Activated CD4-positive, CD25-positive, alpha-beta regulatory T cell treated with anti-CD3 and anti-CD28 coated beads, Interleukin-2, amount 50 U/mL, for 72 hours (primary cell): ENCODE results near the gene CDAN1.

ENCODE experiments used
- DNase-seq: peaks from one replicate; pipeline ENCODE4 v3.0.0; 2021

CDAN1 gene

DNA sequence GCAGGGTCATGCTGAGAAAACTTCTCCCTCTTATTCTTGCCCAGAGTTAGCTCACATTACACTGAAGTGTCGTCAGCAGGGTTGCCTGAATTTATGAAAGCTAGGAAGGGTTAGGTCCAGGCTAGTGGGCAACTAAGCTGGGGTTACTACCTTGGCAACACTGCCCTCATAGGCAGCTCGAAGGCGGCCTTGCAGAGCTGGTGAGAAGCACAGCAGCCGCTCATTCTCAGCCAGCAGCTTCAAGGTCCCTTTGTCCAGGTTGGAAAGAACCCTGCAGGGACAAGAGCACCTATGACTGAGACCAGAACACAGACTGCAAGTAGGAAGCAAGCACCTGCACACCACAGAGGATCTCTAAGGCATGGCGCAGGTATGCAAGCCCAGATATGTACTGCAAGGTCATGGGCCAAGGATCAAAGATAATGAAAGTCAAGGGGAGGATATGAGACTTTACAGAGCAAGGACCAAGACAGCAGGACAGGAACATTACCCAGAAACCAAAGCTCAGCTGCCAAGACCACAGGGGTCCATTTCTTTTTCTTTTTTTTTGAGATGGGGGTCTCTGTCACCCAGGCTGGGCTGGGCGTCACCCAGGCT, 2.8 kb downstream of the CDAN1 start:
- DNase-seq = no peak

DNA sequence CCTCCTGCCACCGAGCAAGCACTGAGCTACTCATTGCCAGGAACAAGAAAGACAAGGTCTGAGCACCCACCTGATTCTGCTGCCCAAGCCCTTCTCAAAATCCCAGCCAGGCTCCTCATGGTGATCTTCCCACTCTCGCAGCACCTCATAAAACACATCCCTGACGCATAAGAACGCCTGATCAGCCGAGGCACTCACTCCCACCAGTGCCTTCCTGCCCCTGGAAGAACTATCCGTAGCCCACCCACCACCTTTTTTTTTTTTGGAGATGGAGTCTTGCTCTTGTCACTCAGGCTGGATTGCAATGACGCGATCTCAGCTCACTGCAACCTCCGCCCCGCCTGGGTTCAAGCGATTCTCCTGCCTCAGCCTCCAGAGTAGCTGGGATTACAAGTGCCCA, 3.9 kb downstream of the CDAN1 start:
- DNase-seq = no peak

DNA sequence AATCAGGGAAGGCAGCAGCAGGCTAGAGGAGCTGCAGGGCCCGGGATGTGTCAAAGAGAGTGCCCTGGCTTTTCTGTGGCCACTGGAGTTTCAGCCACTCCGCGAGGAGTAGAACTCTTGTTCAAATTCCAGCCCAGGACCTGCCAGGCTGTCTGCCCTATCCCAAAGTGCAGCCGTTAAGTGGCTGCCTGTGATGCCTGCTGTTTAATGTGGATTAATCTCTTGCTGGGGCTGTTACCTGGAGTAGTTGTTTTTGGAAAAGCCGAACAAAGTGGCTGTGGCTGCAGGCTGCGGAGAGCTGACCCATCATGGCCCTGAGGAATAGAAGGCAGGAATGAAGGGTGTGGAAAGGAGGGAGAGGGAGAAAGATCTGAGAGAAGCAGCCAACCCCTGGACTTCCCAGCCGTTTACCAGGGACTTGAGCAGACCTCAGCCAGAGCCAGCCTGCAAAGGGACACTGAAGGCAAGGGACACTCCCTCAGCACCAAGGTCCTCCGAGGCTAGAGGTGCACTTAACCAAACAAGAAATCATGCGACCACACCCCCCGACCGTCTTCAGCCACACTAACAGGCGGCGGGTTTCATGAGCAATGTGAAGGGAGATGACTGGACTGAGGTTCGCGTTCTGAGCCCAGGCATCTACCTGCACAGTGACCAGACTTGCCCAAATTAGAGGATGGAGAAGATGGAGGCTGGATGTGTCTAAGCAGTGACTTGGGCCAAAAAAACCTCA, 4.7 kb downstream of the CDAN1 start:
- no peak for DNase-seq

DNA sequence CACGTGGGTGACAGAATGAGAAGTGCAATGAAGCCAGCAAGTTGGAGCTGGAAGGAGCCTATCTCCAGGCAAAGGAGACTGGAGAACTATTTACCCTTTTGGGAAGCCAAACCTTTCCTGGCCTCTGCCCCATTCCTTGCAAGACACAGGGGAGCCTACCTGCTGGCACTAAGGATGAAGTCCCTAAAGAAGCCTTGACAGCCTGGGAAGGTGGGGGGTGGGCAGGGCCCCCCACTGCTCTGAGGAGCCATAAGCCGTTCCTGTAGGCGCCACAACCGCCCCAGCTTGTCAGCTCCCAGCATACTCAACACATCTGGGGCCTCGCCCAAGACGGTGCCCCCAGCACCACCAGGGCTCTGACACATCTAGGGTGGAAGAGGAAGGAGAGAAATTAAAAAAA, 5.5 kb downstream of the CDAN1 start:
- DNase-seq = no peak

DNA sequence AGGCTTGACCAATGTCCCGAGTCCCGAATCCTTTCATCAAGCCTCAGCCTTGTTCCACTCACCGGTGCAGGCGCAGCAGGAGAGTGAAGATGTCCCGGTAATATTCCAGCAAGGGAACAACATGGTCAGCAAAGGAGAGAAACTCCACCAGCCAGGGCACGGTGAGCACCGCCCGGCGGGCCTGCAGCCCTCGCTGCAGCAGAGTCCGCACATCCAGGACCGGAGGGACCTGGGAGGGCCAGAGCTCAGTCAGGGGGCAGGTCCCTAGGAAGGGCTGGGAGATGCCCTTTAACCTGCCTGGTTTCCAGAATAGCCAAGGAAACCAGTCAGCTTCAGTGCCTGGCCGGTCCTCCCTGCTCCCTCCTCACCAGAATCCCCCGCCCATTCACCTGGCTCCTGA, 6.4 kb downstream of the CDAN1 start:
- DNase-seq = no peak

DNA sequence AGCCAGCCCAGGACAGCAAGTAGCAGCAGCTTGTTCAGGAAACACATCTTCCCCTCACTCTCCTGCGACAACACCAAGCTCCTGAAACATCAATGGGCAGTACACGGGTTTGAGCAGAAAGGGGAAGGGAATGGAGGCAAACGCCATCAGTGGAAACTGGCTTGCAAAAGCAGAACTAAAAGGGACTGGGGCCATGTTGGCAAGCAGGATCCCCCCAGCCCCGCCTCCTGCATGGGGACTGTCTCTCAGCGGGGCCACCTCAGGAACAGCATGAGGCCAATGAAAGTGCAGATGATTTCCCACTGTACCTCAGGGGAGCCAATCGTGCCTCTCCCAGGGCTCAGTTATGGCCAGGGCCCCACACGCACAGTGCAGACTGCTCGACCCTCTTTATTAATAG, 6.8 kb downstream of the CDAN1 start:
- DNase-seq = no peak

DNA sequence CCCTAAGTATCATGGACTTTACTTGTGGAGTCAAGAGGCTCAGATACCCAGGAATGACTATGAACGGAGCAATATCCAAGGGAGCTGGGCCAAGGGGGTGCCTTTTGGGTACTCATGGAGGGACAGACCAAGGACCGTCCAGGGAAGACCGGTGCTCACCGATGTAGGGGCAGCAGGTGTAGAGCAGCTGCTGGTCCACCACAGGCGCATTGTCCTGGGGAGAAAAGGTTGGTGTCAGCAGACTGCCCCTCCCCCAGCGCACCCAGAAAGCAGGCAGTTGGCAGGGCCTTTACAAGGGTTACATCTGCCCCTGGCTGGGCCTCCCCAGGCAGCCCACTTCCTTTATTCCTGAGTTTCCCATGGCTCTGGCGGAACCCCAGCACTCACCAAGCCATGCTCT, 7.5 kb downstream of the CDAN1 start:
- no peak for DNase-seq

DNA sequence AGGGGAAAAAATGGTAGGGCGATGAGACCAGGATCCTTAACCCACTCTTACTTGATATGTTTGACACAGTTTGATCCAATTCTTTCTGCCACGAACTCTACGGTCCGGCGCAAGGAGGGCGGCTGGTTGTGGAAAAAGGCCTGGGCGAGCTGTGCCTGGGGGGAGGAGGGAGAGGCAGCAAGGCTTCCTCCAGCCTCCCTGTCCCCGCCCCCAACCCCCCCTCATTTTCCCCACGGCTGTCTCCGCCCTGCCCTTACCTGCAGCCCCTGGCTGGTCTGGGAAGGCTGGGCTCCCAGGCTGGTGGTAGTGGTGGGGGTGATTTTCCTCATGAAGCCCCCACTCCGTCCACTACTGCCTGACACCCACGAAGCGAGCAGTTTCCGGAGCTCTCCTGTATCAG, 8.0 kb downstream of the CDAN1 start:
- DNase-seq = no peak

DNA sequence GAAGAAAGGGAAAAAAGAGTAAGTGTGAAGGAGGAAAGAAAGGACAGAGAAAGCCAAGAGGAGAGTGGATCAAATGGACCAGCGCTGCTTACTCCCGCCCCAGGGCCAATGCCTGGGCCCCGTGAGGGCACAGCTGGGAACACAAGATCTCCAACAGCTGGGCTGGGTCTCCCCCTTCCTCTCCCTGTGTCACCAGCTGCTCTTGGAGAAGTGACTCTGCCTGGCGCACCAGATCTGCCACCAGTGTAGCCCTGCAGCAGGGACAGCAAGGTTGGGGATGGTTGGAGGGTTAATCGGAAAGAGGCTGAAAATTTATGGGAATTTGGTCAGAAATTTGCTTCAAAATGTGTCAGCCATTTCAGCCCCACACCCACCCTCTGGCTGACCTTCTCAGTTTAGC, 8.4 kb downstream of the CDAN1 start:
- no peak for DNase-seq

DNA sequence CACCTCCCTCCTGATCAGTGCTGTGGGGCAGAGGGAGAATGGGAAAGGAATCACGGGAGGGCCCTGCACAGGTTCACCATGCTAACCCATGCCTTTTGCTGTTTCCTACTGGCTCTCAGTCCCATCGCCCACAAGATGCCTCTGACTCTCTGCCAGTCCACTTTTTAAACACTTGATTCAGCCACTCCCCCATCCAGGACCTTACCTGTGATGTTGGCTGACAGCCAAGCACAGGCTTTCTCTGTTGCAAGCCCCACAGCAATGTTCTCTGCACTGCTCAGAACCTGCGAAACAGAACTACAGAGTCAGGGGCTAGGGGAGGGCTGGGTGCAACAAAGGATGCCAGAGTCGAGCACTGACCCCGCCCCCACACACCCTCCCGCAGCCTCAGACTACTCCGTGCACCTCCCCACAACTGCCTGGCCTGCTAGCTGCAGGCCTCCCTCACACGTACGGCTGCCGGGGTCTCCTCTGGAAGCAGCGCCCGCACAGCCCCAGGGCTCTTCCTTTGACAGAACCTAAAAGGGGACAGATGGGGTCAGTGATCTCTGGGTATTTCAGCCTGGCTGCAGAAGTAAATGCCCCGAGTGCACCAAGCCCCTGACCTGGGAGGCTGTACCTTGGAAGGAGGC, 9.1 kb downstream of the CDAN1 start:
- no peak for DNase-seq

DNA sequence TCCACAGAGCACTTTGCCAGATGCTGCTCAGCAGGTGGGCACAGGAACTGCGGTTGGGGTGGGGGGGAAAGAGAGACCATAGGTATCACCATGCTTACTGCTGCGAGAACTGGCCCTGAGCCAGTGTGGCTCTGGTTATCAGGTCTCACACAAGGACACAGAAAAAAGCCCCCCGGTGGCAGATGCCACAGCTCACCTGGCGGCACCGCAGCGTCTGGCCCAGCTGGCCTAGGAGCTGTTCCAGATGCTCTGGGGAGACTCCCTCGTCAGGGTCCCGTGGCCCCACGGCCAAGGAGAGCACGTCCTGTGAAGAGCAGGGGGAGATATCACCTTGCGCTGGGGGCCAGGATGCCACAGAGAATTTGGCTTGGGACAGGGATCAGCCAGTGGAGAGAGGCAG, 10.8 kb downstream of the CDAN1 start:
- no peak for DNase-seq

DNA sequence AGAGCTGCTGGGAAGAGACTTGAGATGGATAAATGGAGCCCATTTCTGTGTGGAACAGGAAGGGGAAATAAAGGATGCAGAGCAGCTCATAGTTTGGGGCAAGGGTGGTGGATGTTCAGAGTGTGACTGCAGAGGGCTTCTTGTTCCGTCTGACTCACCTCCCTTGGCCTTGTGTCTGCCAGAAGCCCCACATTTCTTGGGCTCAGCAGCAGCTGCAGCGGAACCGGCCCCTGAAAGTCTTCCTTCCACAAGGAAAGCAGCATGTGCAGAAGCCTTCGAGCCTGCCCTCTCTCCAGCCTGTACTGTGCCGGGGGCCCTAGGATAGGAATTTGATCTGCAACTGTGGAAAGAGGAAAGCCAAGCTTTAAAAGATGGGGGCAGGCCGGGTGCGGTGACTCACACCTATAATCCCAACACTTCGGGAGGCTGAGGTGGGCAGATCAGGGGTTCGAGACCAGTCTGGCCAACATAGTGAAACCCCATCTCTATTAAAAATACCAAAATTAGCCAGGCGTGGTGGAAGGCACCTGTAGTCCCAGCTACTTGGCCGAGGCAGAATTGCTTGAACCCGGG, 11.5 kb downstream of the CDAN1 start:
- DNase-seq = no peak

DNA sequence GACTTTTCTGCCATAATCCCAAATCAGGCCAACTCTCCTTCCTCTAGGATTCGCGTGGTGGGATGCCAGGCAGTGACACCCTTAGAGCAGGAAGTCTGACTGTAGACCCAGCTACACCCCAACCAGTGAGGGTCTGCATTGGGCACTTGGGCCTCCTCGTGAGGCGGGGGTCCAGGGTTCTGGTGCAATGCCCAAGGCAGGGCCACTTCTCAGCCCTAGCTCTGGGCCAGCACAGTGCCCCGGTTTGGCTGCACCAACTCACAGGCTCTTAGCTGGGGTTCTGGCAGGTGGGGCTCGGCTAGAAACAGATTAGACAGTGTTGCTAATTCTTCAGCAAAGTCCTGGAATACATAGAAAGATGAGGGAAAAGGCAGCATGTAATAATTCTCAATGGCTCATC, 12.7 kb downstream of the CDAN1 start:
- no peak for DNase-seq

DNA sequence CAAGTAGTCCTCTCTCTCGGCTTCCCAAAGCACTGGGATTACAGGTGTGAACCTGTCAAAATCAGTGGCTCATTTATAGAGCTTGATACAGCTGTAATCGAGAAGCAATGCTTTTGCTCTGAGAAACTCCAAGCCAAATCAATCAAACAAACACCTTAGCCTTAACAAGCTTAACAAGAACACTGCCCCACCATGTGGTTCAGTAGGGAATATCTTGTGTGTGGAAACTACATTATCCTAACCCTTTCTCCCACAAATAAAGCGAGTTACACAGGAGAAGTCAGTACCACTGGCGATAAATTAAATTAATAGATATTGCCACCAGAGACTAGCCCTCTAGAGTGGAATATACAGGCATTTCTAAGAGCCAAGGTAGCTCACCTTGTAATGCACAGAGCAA, 13.9 kb downstream of the CDAN1 start:
- DNase-seq = no peak

DNA sequence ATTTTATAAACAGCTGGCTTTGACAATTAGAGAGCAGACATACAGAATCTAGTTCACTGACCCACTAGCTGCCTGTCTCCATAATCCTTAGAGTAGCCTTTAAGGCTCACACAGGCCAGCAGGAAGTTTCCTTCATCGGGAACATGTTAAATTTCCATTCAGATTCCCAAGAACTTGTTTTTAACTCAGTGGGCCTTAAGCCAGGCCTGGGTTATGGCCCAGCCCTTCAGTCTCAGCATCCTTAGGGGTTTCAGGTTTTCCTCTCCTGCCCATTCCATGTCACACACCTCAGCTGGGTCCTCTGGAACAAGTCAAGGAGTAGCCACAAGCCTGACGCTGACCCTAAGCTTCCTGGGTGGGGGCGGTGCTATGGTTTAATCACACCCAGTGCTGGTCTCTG, 15.0 kb downstream of the CDAN1 start:
- DNase-seq = no peak

DNA sequence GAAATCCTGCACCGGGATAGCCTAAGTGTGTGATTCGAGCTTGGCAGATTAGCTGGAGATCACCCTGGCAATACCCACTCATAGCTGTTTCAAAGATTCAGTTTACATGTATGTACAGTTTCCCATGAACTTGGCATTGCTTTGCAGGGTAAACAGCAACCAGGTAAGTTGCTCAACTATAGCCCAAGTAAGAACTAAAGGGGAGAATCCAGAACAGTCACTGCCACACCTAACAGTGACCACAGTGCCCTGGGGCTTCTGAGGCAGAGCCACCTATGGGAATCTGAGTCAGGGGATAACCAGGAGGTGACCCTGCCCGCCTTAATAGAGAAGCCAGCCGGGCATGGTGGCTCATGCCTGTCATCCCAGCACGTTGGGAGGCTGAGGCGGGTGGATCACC, 15.9 kb downstream of the CDAN1 start:
- no peak for DNase-seq

DNA sequence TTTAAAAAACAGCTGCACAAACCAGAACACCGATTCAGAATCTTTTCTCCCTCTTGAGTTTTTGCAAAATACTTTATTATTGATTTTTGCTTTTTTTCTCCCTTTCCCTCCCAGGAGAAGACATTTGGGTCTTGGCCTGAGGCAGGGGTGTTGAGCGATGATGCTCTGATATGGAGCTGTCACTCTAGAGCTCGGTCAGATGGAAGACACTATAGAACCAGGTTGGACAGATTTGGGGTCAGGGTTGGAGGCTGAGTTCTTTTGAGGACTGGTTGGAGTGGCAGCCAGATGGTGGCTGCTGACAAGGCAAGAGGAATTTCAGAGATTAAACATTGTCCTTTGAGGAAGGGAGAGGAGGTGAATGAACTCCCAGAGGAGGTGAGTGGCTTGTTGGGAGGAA, 16.9 kb downstream of the CDAN1 start:
- no peak for DNase-seq

DNA sequence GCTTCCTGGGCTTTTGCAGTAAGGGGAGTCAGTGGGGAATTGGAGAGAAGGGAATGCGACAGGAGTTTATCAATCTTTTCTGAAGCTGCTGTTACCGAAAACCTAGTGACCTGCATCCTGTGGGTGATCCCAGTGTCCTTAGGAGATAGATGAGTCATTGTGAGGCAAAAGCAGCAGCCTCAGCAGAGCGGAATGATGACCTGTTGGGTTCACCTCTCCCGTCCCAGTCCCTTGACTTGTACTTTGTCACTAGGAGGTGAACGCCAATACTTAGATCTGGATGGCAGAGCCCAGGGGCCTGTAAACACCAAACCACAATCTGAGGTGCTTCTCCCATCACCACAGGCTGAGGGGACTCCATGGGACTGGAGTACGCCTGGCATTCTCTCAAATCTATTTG, 17.9 kb downstream of the CDAN1 start:
- no peak for DNase-seq

DNA sequence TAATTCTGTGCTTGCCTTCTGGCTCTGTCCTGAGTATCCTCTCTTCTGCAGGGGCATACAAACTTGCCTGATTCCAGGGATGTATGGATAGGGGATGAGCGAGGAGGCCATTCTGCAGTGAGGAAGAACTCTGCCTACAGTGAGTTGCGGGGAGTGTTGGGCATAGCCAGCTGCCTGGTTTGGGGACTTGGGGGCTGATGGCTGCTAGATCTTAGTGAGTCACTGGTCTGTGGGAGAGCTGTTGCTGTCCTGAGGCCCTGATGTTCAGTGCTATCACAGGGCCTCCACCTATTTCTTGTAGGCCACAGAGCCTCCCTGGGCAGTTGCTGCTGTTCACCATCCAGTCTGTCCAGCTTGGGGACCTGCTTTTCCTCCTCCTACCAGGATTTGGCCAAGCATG, 20.3 kb downstream of the CDAN1 start:
- no peak for DNase-seq

DNA sequence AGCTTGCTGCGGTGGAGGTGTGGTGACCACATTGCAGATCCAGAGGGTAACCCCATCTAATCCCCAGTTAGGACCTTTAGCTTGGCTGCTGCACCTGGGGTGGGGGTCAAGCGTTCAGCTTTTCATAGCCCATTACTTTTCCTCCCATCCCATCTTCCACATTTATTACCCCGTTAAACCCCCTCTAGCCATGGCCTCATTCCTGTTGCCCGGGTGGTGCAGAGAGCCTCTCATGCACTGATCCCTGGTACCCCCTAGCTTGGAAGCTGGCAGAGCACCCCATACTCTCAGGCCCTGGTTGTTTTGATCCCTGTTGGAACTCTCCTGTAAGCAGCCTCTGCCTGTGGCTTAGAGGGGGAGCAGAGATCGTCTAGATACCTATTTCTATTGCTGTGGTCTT, 20.8 kb downstream of the CDAN1 start:
- no peak for DNase-seq

DNA sequence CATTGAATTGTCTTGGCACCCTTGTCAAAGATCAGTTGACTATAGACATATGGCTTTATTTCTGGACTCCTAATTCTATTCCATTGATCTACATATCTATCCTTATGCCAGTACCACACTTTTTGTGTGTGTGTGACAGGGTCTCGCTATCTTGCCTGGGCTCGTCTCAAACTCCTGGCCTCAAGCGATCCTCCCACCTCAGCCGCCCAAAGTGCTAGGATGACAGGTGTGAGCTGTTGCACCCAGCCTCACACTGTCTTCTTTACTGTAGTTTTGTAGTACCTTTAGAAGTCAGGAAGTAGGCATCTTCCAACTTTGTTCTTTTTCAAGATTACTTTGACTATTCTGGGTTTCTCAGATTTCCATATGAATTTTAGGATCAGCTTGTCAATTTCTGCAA, 24.3 kb downstream of the CDAN1 start:
- no peak for DNase-seq

DNA sequence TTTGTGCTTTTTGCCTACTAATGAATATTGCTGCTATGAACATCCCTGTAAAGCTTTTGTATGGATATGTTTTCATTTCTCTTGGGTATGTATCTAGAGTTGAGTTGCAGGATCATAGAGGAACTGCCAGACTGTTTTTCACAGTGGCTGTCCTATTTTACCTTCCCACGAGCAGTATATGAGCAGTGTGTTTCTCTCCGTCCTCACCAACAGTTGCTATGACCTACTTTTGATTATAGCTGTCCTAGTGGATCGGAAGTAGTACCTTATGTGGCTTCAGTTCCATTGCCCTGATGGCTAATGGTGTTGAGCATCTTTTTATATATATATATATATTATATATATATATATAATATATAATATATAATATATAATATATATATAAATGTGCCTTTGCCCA, 25.2 kb downstream of the CDAN1 start:
- DNase-seq = no peak

DNA sequence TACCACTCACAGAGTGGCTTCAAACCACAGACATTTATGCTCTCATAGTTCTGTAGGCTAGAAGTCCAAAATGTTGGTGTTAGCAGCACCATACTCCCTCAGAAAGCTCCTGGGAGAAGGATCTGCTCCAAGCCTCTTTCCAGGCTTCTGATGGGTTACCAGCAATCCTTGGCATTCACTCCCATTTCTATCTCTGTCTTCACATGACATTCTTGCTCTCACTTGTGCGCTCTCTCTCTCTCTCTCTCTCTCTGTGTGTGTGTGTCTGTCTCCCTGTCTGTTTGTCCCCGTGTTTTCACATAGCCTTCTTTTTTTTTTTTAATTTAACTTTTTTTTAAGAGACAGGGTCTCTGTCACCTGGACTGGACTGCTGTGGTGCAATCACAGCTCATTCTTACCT, 26.3 kb downstream of the CDAN1 start:
- no peak for DNase-seq

DNA sequence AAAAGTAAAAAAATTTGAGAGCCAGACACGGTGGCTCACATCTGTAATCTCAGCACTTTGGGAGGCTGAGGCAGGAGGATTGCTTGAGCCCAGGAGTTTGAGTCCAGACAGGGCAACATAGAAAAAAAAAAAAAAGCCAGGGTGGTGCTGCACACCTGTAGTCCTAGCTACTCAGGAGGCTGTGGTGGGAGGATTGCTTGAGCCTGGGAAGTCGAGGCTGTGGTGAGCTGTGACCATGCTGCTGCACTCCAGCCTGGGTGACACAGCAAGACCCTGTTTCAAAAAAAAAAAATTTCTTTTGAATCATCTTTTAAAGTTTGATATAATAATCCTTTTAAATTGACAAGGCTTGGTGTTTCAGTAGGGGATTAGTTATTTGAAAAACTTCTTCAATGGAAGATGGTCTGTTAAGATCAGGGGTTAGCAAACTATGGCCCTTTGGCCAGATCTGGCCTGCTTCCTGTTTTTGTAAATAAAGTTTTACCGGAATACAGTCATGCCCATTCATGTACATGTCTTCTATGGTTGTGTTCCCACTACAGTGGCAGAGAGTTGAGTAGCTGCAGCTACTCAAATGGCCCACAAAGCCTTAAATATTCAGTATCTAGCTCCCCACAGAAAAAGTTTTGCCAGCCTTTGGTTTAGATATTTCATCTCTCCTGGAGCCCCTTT, 28.9 kb downstream of the CDAN1 start:
- no peak for DNase-seq
